Esophagus muscularis mucosa (tissue), 4 donors: ENCODE data around the gene ARHGAP6.

Experiments
- EP300 ChIP-seq: sonication (generic); formaldehyde crosslinking; IDR thresholded peaks from one replicate; pipeline ENCODE4 v1.6.1; 2017; ENCODE audit warnings: antibody characterized with exemption
- POLR2A ChIP-seq: fragments of 450-650 bp; IDR thresholded peaks from one replicate; pipeline ENCODE4 v1.6.1; 2017; ENCODE audit warnings: antibody characterized with exemption, moderate library complexity, mild to moderate bottlenecking, low read depth
- POLR2AphosphoS5 ChIP-seq, 2 donors: sonication (generic); formaldehyde crosslinking; IDR thresholded peaks; one replicate each; pipeline ENCODE4 v1.6.1; 2017; ENCODE audit warnings: antibody characterized with exemption in 2 of 2
- TF ChIP-seq, protein P1 (sequence below), 3 experiments: fragments of 200-600 bp in 2 of 3; fragments of 450-650 bp in 1 of 3; sonication (generic) in 2 of 3; IDR thresholded peaks; one replicate each; pipeline ENCODE4 v1.5.1; 2017 to 2019; ENCODE audit warnings: antibody characterized with exemption in 3 of 3, mild to moderate bottlenecking in 2 of 3, moderate library complexity in 1 of 3

DNA sequence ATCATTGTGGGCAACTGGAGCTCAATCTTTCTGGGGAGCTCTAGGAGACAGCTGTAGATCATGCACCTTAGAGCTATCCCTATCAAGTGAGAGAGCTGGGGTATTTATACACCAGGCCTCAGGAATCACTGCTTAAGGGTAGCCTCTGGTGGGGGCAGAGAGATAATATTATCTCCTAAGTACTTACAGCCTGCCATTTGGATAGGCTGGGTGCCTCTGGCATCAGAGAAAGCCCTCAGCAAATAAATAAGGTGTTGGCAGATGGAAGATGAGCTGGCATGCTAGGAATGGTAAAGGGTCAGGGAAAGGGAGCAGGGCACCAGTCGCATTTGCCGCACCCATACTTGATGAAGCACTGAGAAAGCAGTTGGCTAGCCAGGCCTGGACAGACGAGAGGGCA, 478.7 kb downstream of the ARHGAP6 start:
- TF ChIP-seq, protein P1, sequence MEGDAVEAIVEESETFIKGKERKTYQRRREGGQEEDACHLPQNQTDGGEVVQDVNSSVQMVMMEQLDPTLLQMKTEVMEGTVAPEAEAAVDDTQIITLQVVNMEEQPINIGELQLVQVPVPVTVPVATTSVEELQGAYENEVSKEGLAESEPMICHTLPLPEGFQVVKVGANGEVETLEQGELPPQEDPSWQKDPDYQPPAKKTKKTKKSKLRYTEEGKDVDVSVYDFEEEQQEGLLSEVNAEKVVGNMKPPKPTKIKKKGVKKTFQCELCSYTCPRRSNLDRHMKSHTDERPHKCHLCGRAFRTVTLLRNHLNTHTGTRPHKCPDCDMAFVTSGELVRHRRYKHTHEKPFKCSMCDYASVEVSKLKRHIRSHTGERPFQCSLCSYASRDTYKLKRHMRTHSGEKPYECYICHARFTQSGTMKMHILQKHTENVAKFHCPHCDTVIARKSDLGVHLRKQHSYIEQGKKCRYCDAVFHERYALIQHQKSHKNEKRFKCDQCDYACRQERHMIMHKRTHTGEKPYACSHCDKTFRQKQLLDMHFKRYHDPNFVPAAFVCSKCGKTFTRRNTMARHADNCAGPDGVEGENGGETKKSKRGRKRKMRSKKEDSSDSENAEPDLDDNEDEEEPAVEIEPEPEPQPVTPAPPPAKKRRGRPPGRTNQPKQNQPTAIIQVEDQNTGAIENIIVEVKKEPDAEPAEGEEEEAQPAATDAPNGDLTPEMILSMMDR (IDR thresholded peaks at IDR 0.05), result no peak
- TF ChIP-seq POLR2AphosphoS5 (IDR thresholded peaks at IDR 0.05), result no peak
- no peak for TF ChIP-seq POLR2A
- TF ChIP-seq EP300, result no peak
